ENCODE results near the gene ANO10.

ANO10 gene

GRCh38 chr3:43415088-43415487 is 206.7 kb downstream of the ANO10 start:
- no peaks in the 10 kb centered on the region for H3K4me1 ChIP-seq (ENCODE audit: control insufficient read depth in 1 of 2, insufficient read depth in 2 of 2, low read length in 2 of 2)

GRCh38 chr3:43413676-43414368 is 208.0 kb downstream of the ANO10 start:
- Histone ChIP-seq H3K4me3 (ENCODE audit: low read depth in 1 of 2, low read length in 2 of 2) (no peak overlapping the region), H3K36me3 (ENCODE audit: control insufficient read depth in 1 of 2, insufficient read depth in 2 of 2, low read length in 2 of 2) (peaks cover 0 to 4% of the 10 kb centered on the region in 2 donors), H3K4me1 (ENCODE audit: control insufficient read depth in 1 of 2, insufficient read depth in 2 of 2, low read length in 2 of 2) (no peaks in the 10 kb centered on the region), H3K27ac (ENCODE audit: low read depth, low read length) (no peak overlapping the region), H3K27me3 (ENCODE audit: control insufficient read depth in 1 of 2, insufficient read depth in 2 of 2, low read length in 2 of 2) (no peaks in the 10 kb centered on the region), H3K9ac (ENCODE audit: low read depth in 1 of 2, low read length in 2 of 2) (no peak overlapping the region), H3K9me3 (ENCODE audit: control insufficient read depth in 1 of 2, low read length in 2 of 2) (no peaks in the 10 kb centered on the region)

More at GRCh38 chr3:43415088-43415487, 206.7 kb downstream of the ANO10 start:
- Histone ChIP-seq H3K4me3 (ENCODE audit: low read depth in 1 of 2, low read length in 2 of 2) (no peak overlapping the region), H3K9me3 (ENCODE audit: control insufficient read depth in 1 of 2, low read length in 2 of 2) (no peaks in the 10 kb centered on the region), H3K36me3 (ENCODE audit: control insufficient read depth in 1 of 2, insufficient read depth in 2 of 2, low read length in 2 of 2) (no peaks in the 10 kb centered on the region), H3K27me3 (ENCODE audit: control insufficient read depth in 1 of 2, insufficient read depth in 2 of 2, low read length in 2 of 2) (no peaks in the 10 kb centered on the region), H3K9ac (ENCODE audit: low read depth in 1 of 2, low read length in 2 of 2) (no peak overlapping the region), H3K27ac (ENCODE audit: low read depth, low read length) (no peak overlapping the region)

- H3K9ac ChIP-seq (ENCODE audit: low read depth in 1 of 2, low read length in 2 of 2), result no peak overlapping the region
- H3K4me1 ChIP-seq (ENCODE audit: control insufficient read depth in 1 of 2, insufficient read depth in 2 of 2, low read length in 2 of 2), result no peaks in the 10 kb centered on the region
- no peaks in the 10 kb centered on the region for H3K9me3 ChIP-seq (ENCODE audit: control insufficient read depth in 1 of 2, low read length in 2 of 2)
- H3K27ac ChIP-seq (ENCODE audit: low read depth, low read length), result no peak overlapping the region
- H3K27me3 ChIP-seq (ENCODE audit: control insufficient read depth in 1 of 2, insufficient read depth in 2 of 2, low read length in 2 of 2), result no peaks in the 10 kb centered on the region
- no peak overlapping the region for H3K4me3 ChIP-seq (ENCODE audit: low read depth in 1 of 2, low read length in 2 of 2)
- peaks cover 0 to 9% of the 10 kb centered on the region in 2 donors for H3K36me3 ChIP-seq (ENCODE audit: control insufficient read depth in 1 of 2, insufficient read depth in 2 of 2, low read length in 2 of 2)
Measured at GRCh38 chr3:43411429-43411828, 210.4 kb downstream of the ANO10 start.

- Histone ChIP-seq H3K36me3 (ENCODE audit: control insufficient read depth in 1 of 2, insufficient read depth in 2 of 2, low read length in 2 of 2) (peaks cover 0 to 14% of the 10 kb centered on the region in 2 donors), H3K9ac (ENCODE audit: low read depth in 1 of 2, low read length in 2 of 2) (no peak overlapping the region), H3K4me1 (ENCODE audit: control insufficient read depth in 1 of 2, insufficient read depth in 2 of 2, low read length in 2 of 2) (no peaks in the 10 kb centered on the region), H3K27ac (ENCODE audit: low read depth, low read length) (no peak overlapping the region), H3K27me3 (ENCODE audit: control insufficient read depth in 1 of 2, insufficient read depth in 2 of 2, low read length in 2 of 2) (no peaks in the 10 kb centered on the region), H3K4me3 (ENCODE audit: low read depth in 1 of 2, low read length in 2 of 2) (no peak overlapping the region), H3K9me3 (ENCODE audit: control insufficient read depth in 1 of 2, low read length in 2 of 2) (no peaks in the 10 kb centered on the region)
Measured at GRCh38 chr3:43410592-43410991, 211.2 kb downstream of the ANO10 start.

- Histone ChIP-seq H3K27me3 (ENCODE audit: control insufficient read depth in 1 of 2, insufficient read depth in 2 of 2, low read length in 2 of 2) (no peaks in the 10 kb centered on the region), H3K4me3 (ENCODE audit: low read depth in 1 of 2, low read length in 2 of 2) (no peak overlapping the region), H3K36me3 (ENCODE audit: control insufficient read depth in 1 of 2, insufficient read depth in 2 of 2, low read length in 2 of 2) (peaks cover 0 to 14% of the 10 kb centered on the region in 2 donors), H3K9ac (ENCODE audit: low read depth in 1 of 2, low read length in 2 of 2) (no peak overlapping the region), H3K27ac (ENCODE audit: low read depth, low read length) (no peak overlapping the region), H3K9me3 (ENCODE audit: control insufficient read depth in 1 of 2, low read length in 2 of 2) (no peaks in the 10 kb centered on the region), H3K4me1 (ENCODE audit: control insufficient read depth in 1 of 2, insufficient read depth in 2 of 2, low read length in 2 of 2) (no peaks in the 10 kb centered on the region)
Measured at GRCh38 chr3:43409506-43409905, 212.3 kb downstream of the ANO10 start.

GRCh38 chr3:43406643-43407023 is 215.2 kb downstream of the ANO10 start:
- no peak overlapping the region for H3K9ac ChIP-seq (ENCODE audit: low read depth in 1 of 2, low read length in 2 of 2)
- H3K27ac ChIP-seq (ENCODE audit: low read depth, low read length), result no peak overlapping the region
- H3K27me3 ChIP-seq (ENCODE audit: control insufficient read depth in 1 of 2, insufficient read depth in 2 of 2, low read length in 2 of 2), result no peaks in the 10 kb centered on the region
- no peaks in the 10 kb centered on the region for H3K9me3 ChIP-seq (ENCODE audit: control insufficient read depth in 1 of 2, low read length in 2 of 2)
- peaks cover 0 to 14% of the 10 kb centered on the region in 2 donors for H3K36me3 ChIP-seq (ENCODE audit: control insufficient read depth in 1 of 2, insufficient read depth in 2 of 2, low read length in 2 of 2)
- no peak overlapping the region for H3K4me3 ChIP-seq (ENCODE audit: low read depth in 1 of 2, low read length in 2 of 2)
- H3K4me1 ChIP-seq (ENCODE audit: control insufficient read depth in 1 of 2, insufficient read depth in 2 of 2, low read length in 2 of 2), result no peaks in the 10 kb centered on the region

GRCh38 chr3:43405888-43406642 is 215.7 kb downstream of the ANO10 start:
- Histone ChIP-seq H3K36me3 (ENCODE audit: control insufficient read depth in 1 of 2, insufficient read depth in 2 of 2, low read length in 2 of 2) (peaks cover 0 to 14% of the 10 kb centered on the region in 2 donors), H3K27ac (ENCODE audit: low read depth, low read length) (no peak overlapping the region), H3K27me3 (ENCODE audit: control insufficient read depth in 1 of 2, insufficient read depth in 2 of 2, low read length in 2 of 2) (no peaks in the 10 kb centered on the region), H3K4me3 (ENCODE audit: low read depth in 1 of 2, low read length in 2 of 2) (no peak overlapping the region), H3K9me3 (ENCODE audit: control insufficient read depth in 1 of 2, low read length in 2 of 2) (no peaks in the 10 kb centered on the region), H3K4me1 (ENCODE audit: control insufficient read depth in 1 of 2, insufficient read depth in 2 of 2, low read length in 2 of 2) (peaks cover 0 to under 1% of the 10 kb centered on the region in 2 donors), H3K9ac (ENCODE audit: low read depth in 1 of 2, low read length in 2 of 2) (no peak overlapping the region)

- H3K4me3 ChIP-seq (ENCODE audit: low read depth in 1 of 2, low read length in 2 of 2), result no peak overlapping the region
- no peaks in the 10 kb centered on the region for H3K9me3 ChIP-seq (ENCODE audit: control insufficient read depth in 1 of 2, low read length in 2 of 2)
- no peak overlapping the region for H3K27ac ChIP-seq (ENCODE audit: low read depth, low read length)
Measured at GRCh38 chr3:43400781-43401730, 220.8 kb downstream of the ANO10 start.

GRCh38 chr3:43400167-43400566 is 221.6 kb downstream of the ANO10 start:
- H3K27ac ChIP-seq (ENCODE audit: low read depth, low read length), result no peak overlapping the region

More at GRCh38 chr3:43400781-43401730, 220.8 kb downstream of the ANO10 start:
- no peaks in the 10 kb centered on the region for H3K27me3 ChIP-seq (ENCODE audit: control insufficient read depth in 1 of 2, insufficient read depth in 2 of 2, low read length in 2 of 2)
- peaks cover 0 to 6% of the 10 kb centered on the region in 2 donors for H3K4me1 ChIP-seq (ENCODE audit: control insufficient read depth in 1 of 2, insufficient read depth in 2 of 2, low read length in 2 of 2)
- peaks cover 0 to 2% of the 10 kb centered on the region in 2 donors for H3K36me3 ChIP-seq (ENCODE audit: control insufficient read depth in 1 of 2, insufficient read depth in 2 of 2, low read length in 2 of 2)
- no peak overlapping the region for H3K9ac ChIP-seq (ENCODE audit: low read depth in 1 of 2, low read length in 2 of 2)

More at GRCh38 chr3:43400167-43400566, 221.6 kb downstream of the ANO10 start:
- Histone ChIP-seq H3K9ac (ENCODE audit: low read depth in 1 of 2, low read length in 2 of 2) (no peak overlapping the region), H3K9me3 (ENCODE audit: control insufficient read depth in 1 of 2, low read length in 2 of 2) (no peaks in the 10 kb centered on the region), H3K36me3 (ENCODE audit: control insufficient read depth in 1 of 2, insufficient read depth in 2 of 2, low read length in 2 of 2) (no peaks in the 10 kb centered on the region), H3K4me3 (ENCODE audit: low read depth in 1 of 2, low read length in 2 of 2) (no peak overlapping the region), H3K27me3 (ENCODE audit: control insufficient read depth in 1 of 2, insufficient read depth in 2 of 2, low read length in 2 of 2) (no peaks in the 10 kb centered on the region), H3K4me1 (ENCODE audit: control insufficient read depth in 1 of 2, insufficient read depth in 2 of 2, low read length in 2 of 2) (peaks cover 0 to 6% of the 10 kb centered on the region in 2 donors)

Measured in duodenal mucosa (tissue), 2 donors.